H1 (cell line): ENCODE results near the gene LY6G5B. TPM values are rescaled to one million over a fixed set of nuclear protein-coding genes. Genes with fewer than 3 reads are reported as not detected.

Experiments used
- CTCF ChIA-PET: fragments of 300-600 bp; sonication (Branson Sonifier 250); formaldehyde crosslinking; loops from one replicate; lab custom pipeline; 2021; ENCODE audit not compliant: partially characterized antibody; lab: Charles Lee
- POLR2A ChIA-PET: fragments of 300-600 bp; sonication (Branson Sonifier 250); formaldehyde crosslinking; loops from one replicate; lab custom pipeline; 2021; ENCODE audit warnings: inconsistent platforms; ENCODE audit not compliant: partially characterized antibody; lab: Charles Lee
- DNase-seq, 2 experiments: peaks; one replicate each; pipeline versions ENCODE4 v3.0.0 to v3.0.0-alpha.2; 2010 to 2022; ENCODE audit warnings: low spot score in 2 of 2, low read depth in 1 of 2, mixed read lengths in 1 of 2
- FAIRE-seq: peaks from 2 replicates; lab custom pipeline; 2011; peaks lifted over from hg19 to GRCh38; lab: Jason Lieb, UNC
- H2AFZ ChIP-seq: 2 replicates; pipeline ENCODE4 v1.8.1; 2012; ENCODE audit warnings: low read length, inconsistent platforms
- H2AK5ac ChIP-seq: 2 replicates; pipeline ENCODE4 v1.6.1; 2013; ENCODE audit warnings: low read depth, low read length
- H2BK120ac ChIP-seq: replicated peaks from 2 replicates; pipeline ENCODE3; 2013; ENCODE audit warnings: low read depth, low read length, inconsistent platforms
- H2BK12ac ChIP-seq: 2 replicates; pipeline ENCODE4 v1.6.1; 2013; ENCODE audit warnings: low read depth, low read length
- H2BK15ac ChIP-seq: 2 replicates; pipeline ENCODE4 v1.6.1; 2013; ENCODE audit warnings: low read length
- H2BK20ac ChIP-seq: 2 replicates; pipeline ENCODE4 v1.6.1; 2013; ENCODE audit warnings: low read length
- H2BK5ac ChIP-seq: 2 replicates; pipeline ENCODE4 v1.6.1; 2013; ENCODE audit warnings: low read depth, low read length
- H3K14ac ChIP-seq: 2 replicates; pipeline ENCODE4 v1.6.1; 2013; ENCODE audit warnings: inconsistent platforms; ENCODE audit not compliant: insufficient read length
- H3K18ac ChIP-seq: 2 replicates; pipeline ENCODE4 v1.6.1; 2013; ENCODE audit warnings: low read length; ENCODE audit errors: extremely low read depth
- H3K23ac ChIP-seq: 2 replicates; pipeline ENCODE4 v1.6.1; 2013; ENCODE audit warnings: inconsistent platforms; ENCODE audit not compliant: insufficient read length
- H3K23me2 ChIP-seq: 2 replicates; pipeline ENCODE4 v1.6.1; 2013; ENCODE audit warnings: low read depth, low read length
- H3K27ac ChIP-seq: 2 replicates; pipeline ENCODE4 v1.6.1; 2011; ENCODE audit warnings: low read depth, low read length, inconsistent platforms
- H3K27me3 ChIP-seq, 4 experiments: replicated peaks in 1 of 4; 1 replicate in 1 of 4; 2 replicates in 3 of 4; pipeline versions ENCODE4 v1.6.1 to v1.8.1; 2011 to 2013; ENCODE audit warnings: low read length in 3 of 4, mild to moderate bottlenecking in 3 of 4, inconsistent platforms in 2 of 4, mixed read lengths in 2 of 4, moderate library complexity in 1 of 4; ENCODE audit not compliant: control insufficient read depth in 3 of 4, insufficient read depth in 3 of 4; ENCODE audit errors: extremely low read depth in 1 of 4
- H3K36me3 ChIP-seq, 4 experiments: 2 replicates each; pipeline versions ENCODE4 v1.6.1 to v1.8.1; 2011 to 2013; ENCODE audit warnings: mild to moderate bottlenecking in 4 of 4, low read length in 3 of 4, moderate library complexity in 2 of 4, control low read depth in 1 of 4, inconsistent platforms in 1 of 4; ENCODE audit not compliant: insufficient read depth in 4 of 4, control insufficient read depth in 2 of 4
- H3K4ac ChIP-seq: replicated peaks from 2 replicates; pipeline ENCODE3; 2013; ENCODE audit warnings: low read length, low read depth, mixed read lengths, inconsistent platforms; ENCODE audit not compliant: insufficient read length
- H3K4me1 ChIP-seq, 4 experiments: replicated peaks in 1 of 4; 1 replicate in 1 of 4; 2 replicates in 3 of 4; pipeline versions ENCODE4 v1.6.1 to v1.8.1; 2011 to 2013; ENCODE audit warnings: low read length in 3 of 4, inconsistent platforms in 2 of 4, mixed read lengths in 1 of 4; ENCODE audit not compliant: insufficient read depth in 4 of 4, control insufficient read depth in 3 of 4
- H3K4me2 ChIP-seq, 2 experiments: 2 replicates each; pipeline versions ENCODE4 v1.6.1 to v1.8.1; 2011 to 2013; ENCODE audit warnings: low read depth in 2 of 2, low read length in 2 of 2, control low read depth in 1 of 2, inconsistent platforms in 1 of 2, mild to moderate bottlenecking in 1 of 2; ENCODE audit not compliant: insufficient read depth in 1 of 2
- H3K4me3 ChIP-seq, 4 experiments: fragments of 200-600, 300-600 bp in 1 of 4; sonication (generic), shearing (Covaris generic), sonication (Bioruptor Twin) in 1 of 4; 2 replicates each; pipeline versions ENCODE4 v1.5.1 to v1.8.1; 2011 to 2016; ENCODE audit warnings: low read length in 4 of 4, low read depth in 3 of 4, control low read depth in 2 of 4, inconsistent platforms in 2 of 4, mild to moderate bottlenecking in 2 of 4, mixed read lengths in 1 of 4, moderate library complexity in 1 of 4; ENCODE audit not compliant: insufficient read depth in 2 of 4; ENCODE audit errors: extremely low read depth in 1 of 4
- H3K56ac ChIP-seq: replicated peaks from 2 replicates; pipeline ENCODE3; 2013; ENCODE audit warnings: low read depth, mild to moderate bottlenecking, mixed read lengths, low read length, inconsistent platforms; ENCODE audit not compliant: insufficient read length
- H3K79me1 ChIP-seq: 2 replicates; pipeline ENCODE4 v1.6.1; 2013; ENCODE audit warnings: low read depth, low read length, control low read depth
- H3K79me2 ChIP-seq, 2 experiments: 2 replicates each; pipeline versions ENCODE4 v1.6.1 to v1.8.1; 2012 to 2013; ENCODE audit warnings: low read length in 2 of 2, mild to moderate bottlenecking in 2 of 2, inconsistent platforms in 1 of 2; ENCODE audit not compliant: insufficient read depth in 2 of 2, control insufficient read depth in 1 of 2
- H3K9ac ChIP-seq, 4 experiments: replicated peaks in 1 of 4; 1 replicate in 1 of 4; 2 replicates in 3 of 4; pipeline versions ENCODE4 v1.6.1 to v1.8.1; 2011 to 2013; ENCODE audit warnings: low read depth in 3 of 4, low read length in 3 of 4, control low read depth in 2 of 4, mild to moderate bottlenecking in 2 of 4, moderate library complexity in 2 of 4, inconsistent platforms in 1 of 4; ENCODE audit errors: extremely low read depth in 1 of 4
- H3K9me3 ChIP-seq, 2 experiments: 2 replicates each; pipeline versions ENCODE4 v1.6.1 to v1.8.1; 2012 to 2013; ENCODE audit warnings: mild to moderate bottlenecking in 2 of 2, moderate library complexity in 2 of 2, control low read depth in 1 of 2, inconsistent platforms in 1 of 2, low read depth in 1 of 2, low read length in 1 of 2, mixed read lengths in 1 of 2; ENCODE audit not compliant: insufficient read depth in 2 of 2
- H4K20me1 ChIP-seq, 2 experiments: replicated peaks in 1 of 2; 2 replicates each; pipeline versions ENCODE3 to v1.8.1; 2011 to 2013; ENCODE audit warnings: inconsistent platforms in 2 of 2, low read length in 2 of 2, mild to moderate bottlenecking in 1 of 2; ENCODE audit not compliant: insufficient read depth in 2 of 2, control insufficient read depth in 1 of 2
- H4K5ac ChIP-seq: 2 replicates; pipeline ENCODE4 v1.6.1; 2013; ENCODE audit warnings: low read length, low read depth, mixed read lengths, inconsistent platforms; ENCODE audit not compliant: insufficient read length
- H4K8ac ChIP-seq: 2 replicates; pipeline ENCODE4 v1.8.0; 2013; ENCODE audit warnings: mild to moderate bottlenecking, moderate library complexity, low read length, inconsistent platforms; ENCODE audit not compliant: insufficient read depth; ENCODE audit errors: extremely low read depth
- H4K91ac ChIP-seq: replicated peaks from 2 replicates; pipeline ENCODE3; 2013; ENCODE audit warnings: low read length, mixed read lengths, inconsistent platforms; ENCODE audit not compliant: insufficient read length
- CHD1 ChIP-seq: IDR thresholded peaks from 2 replicates; pipeline ENCODE4 v1.6.1; 2012; ENCODE audit warnings: low read depth, low read length, improper control_type of control experiment
- MAFK ChIP-seq: IDR thresholded peaks from 2 replicates; pipeline ENCODE4 v1.6.1; 2012; ENCODE audit warnings: low read depth, mild to moderate bottlenecking, improper control_type of control experiment, low read length
- NANOG ChIP-seq: IDR thresholded peaks from 2 replicates; pipeline ENCODE4 v1.6.1; 2011; ENCODE audit warnings: low read length, low read depth, mild to moderate bottlenecking, inconsistent platforms; ENCODE audit not compliant: insufficient read depth, poor library complexity, severe bottlenecking
- PHF8 ChIP-seq: fragments of 200-600 bp; sonication (generic); conservative IDR thresholded peaks from 2 replicates; pipeline ENCODE4 v1.7.1; 2012; ENCODE audit warnings: low read depth, mild to moderate bottlenecking, inconsistent platforms, low read length, moderate library complexity
- RAD21 ChIP-seq, 2 experiments: IDR thresholded peaks in 1 of 2; conservative IDR thresholded peaks in 1 of 2; 2 replicates each; pipeline ENCODE4 v1.6.1; 2011; ENCODE audit warnings: low read depth in 2 of 2, low read length in 2 of 2, improper control_type of control experiment in 1 of 2, inconsistent platforms in 1 of 2, mild to moderate bottlenecking in 1 of 2, moderate library complexity in 1 of 2
- RFX5 ChIP-seq: IDR thresholded peaks from 2 replicates; pipeline ENCODE4 v1.6.1; 2011; ENCODE audit warnings: low read depth, low read length, improper control_type of control experiment, borderline replicate concordance
- SAP30 ChIP-seq: fragments of 300-600 bp; sonication (generic); IDR thresholded peaks from 2 replicates; pipeline ENCODE4 v1.7.1; 2012; ENCODE audit warnings: low read length, moderate library complexity, mild to moderate bottlenecking, inconsistent platforms; ENCODE audit not compliant: insufficient read depth, insufficient replicate concordance
- SIN3A ChIP-seq, 2 experiments: IDR thresholded peaks in 1 of 2; conservative IDR thresholded peaks in 1 of 2; 2 replicates each; pipeline ENCODE4 v1.6.1; 2011 to 2012; ENCODE audit warnings: low read length in 2 of 2, improper control_type of control experiment in 1 of 2, low read depth in 1 of 2, mild to moderate bottlenecking in 1 of 2
- SP2 ChIP-seq: IDR thresholded peaks from 2 replicates; pipeline ENCODE4 v1.6.1; 2012; ENCODE audit warnings: mild to moderate bottlenecking, low read length, inconsistent platforms
- WGBS, 2 experiments: shearing (Covaris generic) in 1 of 2; methylation state at CpG; one replicate each; pipeline versions ENCODE4 v1.1.6 to v1.1.7; 2013 to 2015; ENCODE audit warnings: low lambda C conversion rate in 2 of 2, mixed read lengths in 2 of 2, inconsistent platforms in 1 of 2, low coverage in 1 of 2, missing lambda C conversion rate in 1 of 2; ENCODE audit not compliant: insufficient replicate concordance in 2 of 2, insufficient coverage in 1 of 2, insufficient read length in 1 of 2; ENCODE audit errors: extremely low coverage in 1 of 2, missing lambda C conversion rate in 1 of 2; 5-methylcytosine and 5-hydroxymethylcytosine counted together
- polyA plus RNA-seq, 7 experiments: library from polyadenylated mRNA; depleted of rRNA in 3 of 7; stranded (reverse) in 5 of 7; unstranded in 2 of 7; fragments of >200 nt in 5 of 7; fragments of 200-250 nt in 2 of 7; gene quantifications; 1 replicate in 5 of 7; 2 replicates in 1 of 7; 4 replicates in 1 of 7; pipeline versions ENCODE4 v1.2.1 to v1.2.3, GENCODE V29; 2011 to 2013; ENCODE audit warnings: missing spikeins in 2 of 7, mixed read lengths in 2 of 7
- total RNA-seq: library from RNA; stranded (reverse); fragmentation: NEBNext Ultra II Directional; extraction: Animal tissue kit (Norgen Biotek cat#: 25700); gene quantifications from 2 replicates; pipeline ENCODE4 v1.2.1, GENCODE V29; 2021

LY6G5B gene
- total and polyA plus RNA-seq, 2 of the 8 experiments (the other 6 are each of a cell fraction or from before 2014, with no cell fraction given) = 10.6 to 12.6 TPM

GRCh38 chr6:31702819-31703716, 33.3 kb downstream of the LY6G5B start, which contains the start of gene ABHD16A:
Gene ABHD16A, minus strand, starts transcription at chr6:31703324. Its CDS starts 43 bp downstream, at chr6:31703281.
- H2AFZ ChIP-seq = peak within 1 kb of the TSS; percentile 67
- H3K18ac ChIP-seq = peak within 1 kb of the TSS; percentile 52; the same call in 1 of the 2 replicates
- WGBS, 2 experiments = 5% methylated on average over 52 of the region's 54 CpGs; no CpG with 5 or more reads in 1 of the 2 experiments
- H3K27ac ChIP-seq = peak within 1 kb of the TSS; percentile 89; the same call in 1 of the 2 replicates
- peak within 1 kb of the TSS; percentile 19; the same call in 1 of the 2 replicates for H2BK15ac ChIP-seq
- no peak within 1 kb of the TSS for H3K23ac ChIP-seq
- no peak within 1 kb of the TSS for H4K5ac ChIP-seq
- no peak within 1 kb of the TSS for H2BK20ac ChIP-seq
- H3K9ac ChIP-seq = peak within 1 kb of the TSS; percentile 65 to 85 (median 80)
- no peaks in the 10 kb centered on the region for H3K9me3 ChIP-seq
- peak within 1 kb of the TSS; percentile 81 for H2BK5ac ChIP-seq
- peak; percentile 72 for FAIRE-seq
- no peak within 1 kb of the TSS for H3K14ac ChIP-seq
- no peak within 1 kb of the TSS for H4K91ac ChIP-seq
- no peak within 1 kb of the TSS for H3K4ac ChIP-seq
- ChIA-PET POLR2A (interaction anchor here (0.7 to 3.2 kb wide), 27 partner anchors 9 to 248 kb away, joined by 3 to 36 read pairs (median 4); partner anchors contain the start of genes CLIC1, DDAH2, GPANK1 and HSPA1B), CTCF (interaction anchor here (0.9 to 2.2 kb wide), 7 partner anchors 8 to 37 kb away, joined by 3 to 6 read pairs (median 4); partner anchors contain the start of genes DDAH2 and MSH5)
- no peaks in the 10 kb centered on the region for H4K20me1 ChIP-seq
- H3K79me2 ChIP-seq = peaks cover 0 to 7% of the 10 kb centered on the region in 2 experiments; a peak in 2 of 4 replicates
- peaks cover 6% of the 10 kb centered on the region for H3K79me1 ChIP-seq
- H3K4me3 ChIP-seq = peak within 1 kb of the TSS; percentile 69 to 94 (median 90)
- H2BK12ac ChIP-seq = peak within 1 kb of the TSS; percentile 39; the same call in 1 of the 2 replicates
- no peak within 1 kb of the TSS for H2AK5ac ChIP-seq
- DNase-seq = peak; percentile 95 to 96
- peak within 1 kb of the TSS; percentile 97 for H4K8ac ChIP-seq
- H2BK120ac ChIP-seq = no peak within 1 kb of the TSS
- H3K27me3 ChIP-seq = no peaks in the 10 kb centered on the region
- peaks cover 2 to 5% (median 3%) of the 10 kb centered on the region in 4 experiments; a peak in 4 of 7 replicates for H3K4me1 ChIP-seq
- peak within 1 kb of the TSS; percentile 68 to 82 for H3K4me2 ChIP-seq
- H3K36me3 ChIP-seq = peaks cover 0 to 2% (median under 1%) of the 10 kb centered on the region in 4 experiments; a peak in 3 of 8 replicates
- peak within 1 kb of the TSS; percentile 22 for H3K56ac ChIP-seq
- H3K23me2 ChIP-seq = peaks cover 8% of the 10 kb centered on the region; the same call in 1 of the 2 replicates
- TF ChIP-seq RFX5 (no peak), SAP30 (peak; percentile 92), PHF8 (peak; percentile 96), CHD1 (peak; percentile 92), RAD21 (IDR thresholded peaks at IDR 0.05 in 1 of 2, conservative IDR thresholded peaks at IDR 0.05 in 1 of 2; ENCODE audit: low read depth in 2 of 2, low read length in 2 of 2) (no peak), MAFK (no peak), NANOG (no peak), SIN3A (conservative IDR thresholded peaks at IDR 0.05 in 1 of 2, IDR thresholded peaks at IDR 0.05 in 1 of 2; ENCODE audit: low read depth in 1 of 2, low read length in 2 of 2) (peak; percentile 15 to 76; a peak in 2 of 4 replicates), SP2 (no peak)
